ENCODE results near the gene PRG3. TPM values are rescaled to one million over a fixed set of nuclear protein-coding genes. Genes with fewer than 3 reads are reported as not detected.

The PRG3 gene
- total RNA-seq, 1 experiment from 2014 or later: not detected

DNA sequence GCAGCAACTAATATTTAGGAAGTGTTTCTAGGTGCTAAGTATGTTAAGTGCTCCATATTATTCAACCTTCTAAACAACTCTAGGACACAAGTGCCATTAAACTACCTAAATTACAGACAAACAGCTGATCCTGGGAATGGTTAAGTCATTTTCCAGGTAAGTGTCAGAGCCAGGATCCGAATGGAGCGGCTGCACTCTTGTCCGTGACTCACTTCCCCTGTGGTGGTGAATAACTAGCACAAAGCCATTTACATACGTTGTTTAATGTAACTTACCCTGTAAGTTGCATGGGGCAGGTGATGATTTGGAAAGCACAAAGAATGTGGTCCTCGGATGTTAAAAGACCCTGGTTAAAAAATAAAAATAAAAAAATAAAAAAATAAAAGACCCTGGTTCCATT lies 18.3 kb upstream of the PRG3 start:
- H2AFZ ChIP-seq (ENCODE audit: low read length): no peak overlapping the region
- TF ChIP-seq CTCF (conservative IDR thresholded peaks at IDR 0.05; ENCODE audit: low read depth, low read length) (no peak), EZH2 (IDR thresholded peaks at IDR 0.05; ENCODE audit: low read length, unreplicated experiment) (no peak)
- no peaks in the 10 kb centered on the region for H3K36me3 ChIP-seq (ENCODE audit: low read depth, low read length)
- H3F3A ChIP-seq (ENCODE audit: low read length, unreplicated experiment): no peaks in the 10 kb centered on the region
- H3K9me3 ChIP-seq (ENCODE audit: low read length): no peaks in the 10 kb centered on the region
- H3K4me2 ChIP-seq (ENCODE audit: low read length): peak overlapping the region; percentile 22
- BruUV-seq (replicated peaks): no TSS peak
- no peak overlapping the region for H3K9ac ChIP-seq (ENCODE audit: low read length)
- no peaks in the 10 kb centered on the region for H3K79me2 ChIP-seq (ENCODE audit: low read length)
- intact Hi-C loops (cut with micrococcal nuclease): no loop called here
- no peaks in the 10 kb centered on the region for H4K20me1 ChIP-seq (ENCODE audit: low read length)
- no peaks in the 10 kb centered on the region for H3K9me2 ChIP-seq (replicated peaks; ENCODE audit: low read length)
- H3K4me3 ChIP-seq (ENCODE audit: low read length): no peak overlapping the region
- ChIA-PET CTCF (no interaction called here), POLR2A (ENCODE audit: unreplicated experiment) (no interaction called here)
- peak; percentile 89 for ATAC-seq
- peak overlapping the region; percentile 4; the same call in 1 of the 2 replicates for H3K27ac ChIP-seq (ENCODE audit: low read length)
- H3K27me3 ChIP-seq (ENCODE audit: low read length): no peaks in the 10 kb centered on the region
- DNase-seq: peak; percentile 88
- peaks cover 35% of the 10 kb centered on the region for H3K4me1 ChIP-seq (ENCODE audit: insufficient read depth, low read length)

- intact Hi-C loops (cut with micrococcal nuclease): no loop called here
- H3K9me3 ChIP-seq (ENCODE audit: low read length): no peaks in the 10 kb centered on the region
- ChIA-PET POLR2A (ENCODE audit: unreplicated experiment) (no interaction called here), CTCF (no interaction called here)
- no peak for TF ChIP-seq EZH2 (IDR thresholded peaks at IDR 0.05; ENCODE audit: low read length, unreplicated experiment)
- no peak for TF ChIP-seq EZH2phosphoT487 (IDR thresholded peaks at IDR 0.05; ENCODE audit: borderline replicate concordance, low read length)
- no peak for TF ChIP-seq CTCF (conservative IDR thresholded peaks at IDR 0.05; ENCODE audit: low read depth, low read length)
- ATAC-seq (no peak), DNase-seq (no peak)
- no peak overlapping the region for H2AFZ ChIP-seq (ENCODE audit: low read length)
- H3K9me2 ChIP-seq (replicated peaks; ENCODE audit: low read length): no peaks in the 10 kb centered on the region
- no peak overlapping the region for H3K9ac ChIP-seq (ENCODE audit: low read length)
- H4K20me1 ChIP-seq (ENCODE audit: low read length): no peaks in the 10 kb centered on the region
- no peaks in the 10 kb centered on the region; the same call in 1 of the 2 replicates for H3K27me3 ChIP-seq (ENCODE audit: low read length)
- H3F3A ChIP-seq (ENCODE audit: low read length, unreplicated experiment): no peaks in the 10 kb centered on the region
- no peaks in the 10 kb centered on the region for H3K79me2 ChIP-seq (ENCODE audit: low read length)
- H3K4me1 ChIP-seq (ENCODE audit: insufficient read depth, low read length): peaks cover 28% of the 10 kb centered on the region
- no TSS peak for BruUV-seq (replicated peaks)
- H3K4me2 ChIP-seq (ENCODE audit: low read length): no peak overlapping the region
- no peaks in the 10 kb centered on the region for H3K36me3 ChIP-seq (ENCODE audit: low read depth, low read length)
- no peak overlapping the region for H3K27ac ChIP-seq (ENCODE audit: low read length)
- no peak overlapping the region for H3K4me3 ChIP-seq (ENCODE audit: low read length)
These were observed 16.5 kb upstream of the PRG3 start for GRCh38 chr11:57397394-57397990.

DNA sequence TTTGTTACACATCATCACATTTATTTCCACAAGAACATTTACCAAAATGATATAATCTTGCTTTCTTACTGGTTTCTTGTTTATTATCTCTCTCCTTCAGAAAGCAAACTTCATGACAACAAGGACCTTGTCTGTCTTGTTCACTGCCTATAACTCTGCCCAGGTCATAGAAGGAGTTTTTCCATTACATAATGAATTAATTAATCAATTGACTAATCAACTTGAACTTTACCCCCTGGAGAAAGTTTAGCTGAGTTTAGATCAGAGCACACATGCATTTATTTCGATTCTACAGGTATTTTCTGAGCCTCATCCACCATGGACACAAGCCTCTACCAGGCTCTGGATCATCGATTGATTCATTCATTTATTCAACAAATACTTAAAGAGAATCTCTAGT lies 15.8 kb upstream of the PRG3 start:
- TF ChIP-seq EZH2phosphoT487 (IDR thresholded peaks at IDR 0.05; ENCODE audit: borderline replicate concordance, low read length) (no peak), CTCF (conservative IDR thresholded peaks at IDR 0.05; ENCODE audit: low read depth, low read length) (no peak), EZH2 (IDR thresholded peaks at IDR 0.05; ENCODE audit: low read length, unreplicated experiment) (no peak)
- ChIA-PET POLR2A (ENCODE audit: unreplicated experiment) (no interaction called here), CTCF (no interaction called here)
- BruUV-seq (replicated peaks): no TSS peak
- Histone ChIP-seq H3F3A (ENCODE audit: low read length, unreplicated experiment) (no peaks in the 10 kb centered on the region), H3K4me1 (ENCODE audit: insufficient read depth, low read length) (peaks cover 21% of the 10 kb centered on the region), H3K27ac (ENCODE audit: low read length) (no peak overlapping the region), H3K36me3 (ENCODE audit: low read depth, low read length) (no peaks in the 10 kb centered on the region), H2AFZ (ENCODE audit: low read length) (no peak overlapping the region), H3K9me2 (replicated peaks; ENCODE audit: low read length) (no peaks in the 10 kb centered on the region), H3K27me3 (ENCODE audit: low read length) (no peaks in the 10 kb centered on the region; the same call in 1 of the 2 replicates), H3K4me3 (ENCODE audit: low read length) (no peak overlapping the region), H3K4me2 (ENCODE audit: low read length) (no peak overlapping the region), H3K79me2 (ENCODE audit: low read length) (no peaks in the 10 kb centered on the region), H3K9me3 (ENCODE audit: low read length) (no peaks in the 10 kb centered on the region), H4K20me1 (ENCODE audit: low read length) (no peaks in the 10 kb centered on the region), H3K9ac (ENCODE audit: low read length) (no peak overlapping the region)
- DNase-seq (no peak), ATAC-seq (no peak)
- intact Hi-C loops (cut with micrococcal nuclease): no loop called here
